Measurements from ENCODE around the gene BABAM2. TPM values are rescaled to one million over a fixed set of nuclear protein-coding genes. Genes with fewer than 3 reads are reported as not detected.

The BABAM2 gene
- total RNA-seq, 1 experiment from 2014 or later, result 27.1 TPM

GRCh38 chr2:27958711-27959378 lies 68.3 kb downstream of the BABAM2 start:
- no peaks in the 10 kb centered on the region for H3K79me1 ChIP-seq (ENCODE audit: insufficient read depth, low read depth, low read length, poor library complexity, severe bottlenecking)
- H3K4me2 ChIP-seq (ENCODE audit: insufficient read depth, insufficient read length, low read length), result no peak overlapping the region
- H3K4me3 Mint-ChIP-seq, result no peak overlapping the region
- H2BK5ac ChIP-seq (ENCODE audit: insufficient read length, low read length), result no peak overlapping the region
- no peak for DNase-seq
- H3K27ac ChIP-seq (ENCODE audit: insufficient read length, low read depth, low read length), result no peak overlapping the region
- H3K56ac ChIP-seq (ENCODE audit: insufficient read length, low read depth, low read length), result no peak overlapping the region
- no peak overlapping the region for H4K91ac ChIP-seq (ENCODE audit: insufficient read length, low read depth, low read length)
- H2BK20ac ChIP-seq (ENCODE audit: low read depth, low read length, poor library complexity, severe bottlenecking), result no peak overlapping the region
- no peak overlapping the region for H2BK15ac ChIP-seq (ENCODE audit: low read depth, low read length)
- H4K8ac ChIP-seq (replicated peaks; ENCODE audit: insufficient read length, low read depth, low read length), result no peak overlapping the region
- H3K4ac ChIP-seq (ENCODE audit: low read depth, low read length), result no peak overlapping the region
- H3K27ac Mint-ChIP-seq, result no peak overlapping the region
- H2AK5ac ChIP-seq (ENCODE audit: insufficient read length, low read length), result no peak overlapping the region
- H3K14ac ChIP-seq (ENCODE audit: insufficient read depth, low read length), result no peak overlapping the region
- no peak for TF ChIP-seq CTCF (conservative IDR thresholded peaks at IDR 0.05)
- no peaks in the 10 kb centered on the region for H3K36me3 Mint-ChIP-seq (ENCODE audit: insufficient read depth in 1 of 3, low read depth in 3 of 3)
- H2BK12ac ChIP-seq (ENCODE audit: insufficient read length, low read depth, low read length), result no peak overlapping the region
- no peak overlapping the region for H4K5ac ChIP-seq (ENCODE audit: insufficient read length, low read depth, low read length)
- no peak overlapping the region for H3K9ac ChIP-seq (ENCODE audit: extremely low read depth, insufficient read length, low read length)
- H4K20me1 ChIP-seq (ENCODE audit: control insufficient read depth, insufficient read depth, insufficient read length), result no peaks in the 10 kb centered on the region
- H2BK120ac ChIP-seq (ENCODE audit: low read depth, low read length, poor library complexity, severe bottlenecking), result no peak overlapping the region
- peaks cover 3% of the 10 kb centered on the region; the same call in 1 of the 2 replicates for H3K4me1 ChIP-seq (ENCODE audit: insufficient read depth, low read length)
- no peak overlapping the region for H3K23ac ChIP-seq (ENCODE audit: insufficient read length, low read depth, low read length)
- H3K79me2 ChIP-seq (ENCODE audit: insufficient read depth, low read length), result no peaks in the 10 kb centered on the region
- no peak overlapping the region for H2AFZ ChIP-seq (ENCODE audit: low read length)
- no peaks in the 10 kb centered on the region for H3K27me3 ChIP-seq (ENCODE audit: insufficient read depth, low read length)
- peaks cover 0 to 3% of the 10 kb centered on the region in 2 experiments; a peak in 1 of 4 replicates for H3K4me1 Mint-ChIP-seq
- no peak overlapping the region for H3T11ph ChIP-seq (ENCODE audit: low read length)
- H3K9me3 ChIP-seq (ENCODE audit: control insufficient read depth, low read depth, low read length), result no peaks in the 10 kb centered on the region
- H3K23me2 ChIP-seq (ENCODE audit: insufficient read length, low read depth, low read length, poor library complexity, severe bottlenecking), result no peaks in the 10 kb centered on the region
- H3K18ac ChIP-seq (ENCODE audit: insufficient read length, low read depth, low read length), result no peak overlapping the region
- H3K9me3 Mint-ChIP-seq, result no peaks in the 10 kb centered on the region
- no CpG with 5 or more reads among the region's 2 CpGs for WGBS (ENCODE audit: extremely low coverage, insufficient read length, low lambda C conversion rate)
- no peaks in the 10 kb centered on the region; the same call in none of the 2 replicates for H3K27me3 Mint-ChIP-seq (ENCODE audit: low read depth)

Measured in H9 (cell line).